ENCODE measurements around the gene EEF1B2. TPM values are rescaled to one million over a fixed set of nuclear protein-coding genes. Genes with fewer than 3 reads are reported as not detected.

Gene EEF1B2
- total RNA-seq, 1 experiment from 2014 or later = 523 TPM

DNA sequence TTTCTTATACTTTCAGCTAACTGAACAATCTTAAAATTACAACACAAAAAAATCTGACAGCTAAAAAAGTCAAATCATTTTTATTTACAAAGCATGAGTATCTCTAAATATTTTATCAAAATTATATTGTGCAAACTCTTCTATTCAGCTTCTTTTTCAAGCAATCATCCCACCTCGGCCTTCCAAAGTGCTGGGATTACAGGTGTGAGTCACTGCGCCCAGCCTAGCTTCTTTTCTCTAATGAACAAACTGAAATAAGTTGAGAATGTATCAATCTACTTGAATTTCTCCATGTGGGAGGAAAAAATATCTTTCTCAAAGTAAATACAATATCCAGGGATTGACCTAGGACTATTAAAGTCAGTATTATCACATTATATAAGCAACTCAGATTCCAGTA is 15.3 kb upstream of the EEF1B2 start:
- no TSS peak for BruUV-seq (replicated peaks)
- in situ Hi-C loops (cut with HindIII; ENCODE audit: low pct_unique_long_range_greater_than_20kb, low sequenced_read_pairs) = no loop called here
- ATAC-seq = no peak

DNA sequence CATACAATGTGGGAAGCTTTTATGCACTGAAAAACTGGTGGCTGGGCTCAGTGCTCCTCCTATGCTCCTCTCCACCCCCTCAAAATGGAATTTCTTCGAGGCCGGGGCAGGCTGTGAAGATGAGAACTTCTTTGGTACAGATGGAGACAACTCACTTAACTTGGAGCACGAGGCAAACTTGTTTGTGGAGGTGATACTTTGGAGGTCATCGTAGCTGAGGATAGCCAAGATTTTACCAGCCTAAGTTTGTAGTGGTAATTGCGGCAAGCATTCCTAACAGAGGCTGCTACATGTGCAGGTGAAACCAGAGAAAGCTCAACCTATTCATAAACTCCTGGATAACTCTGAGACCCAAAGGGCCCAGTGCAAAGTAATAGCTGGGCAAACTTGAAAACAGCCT is 14.0 kb upstream of the EEF1B2 start:
- peaks cover 53% of the 10 kb centered on the region for H3K36me3 ChIP-seq (ENCODE audit: control insufficient read depth, insufficient read depth, low read length)
- H3K4me1 ChIP-seq (ENCODE audit: control insufficient read depth, insufficient read depth, low read length) = no peaks in the 10 kb centered on the region
- H3K27me3 ChIP-seq (ENCODE audit: control insufficient read depth, insufficient read depth, low read length) = no peaks in the 10 kb centered on the region
- no peaks in the 10 kb centered on the region for H3K9me3 ChIP-seq (ENCODE audit: control insufficient read depth, insufficient read depth, low read depth, low read length)
- BruUV-seq (replicated peaks) = no TSS peak
- in situ Hi-C loops (cut with HindIII; ENCODE audit: low pct_unique_long_range_greater_than_20kb, low sequenced_read_pairs) = no loop called here
- TF ChIP-seq, protein P1, sequence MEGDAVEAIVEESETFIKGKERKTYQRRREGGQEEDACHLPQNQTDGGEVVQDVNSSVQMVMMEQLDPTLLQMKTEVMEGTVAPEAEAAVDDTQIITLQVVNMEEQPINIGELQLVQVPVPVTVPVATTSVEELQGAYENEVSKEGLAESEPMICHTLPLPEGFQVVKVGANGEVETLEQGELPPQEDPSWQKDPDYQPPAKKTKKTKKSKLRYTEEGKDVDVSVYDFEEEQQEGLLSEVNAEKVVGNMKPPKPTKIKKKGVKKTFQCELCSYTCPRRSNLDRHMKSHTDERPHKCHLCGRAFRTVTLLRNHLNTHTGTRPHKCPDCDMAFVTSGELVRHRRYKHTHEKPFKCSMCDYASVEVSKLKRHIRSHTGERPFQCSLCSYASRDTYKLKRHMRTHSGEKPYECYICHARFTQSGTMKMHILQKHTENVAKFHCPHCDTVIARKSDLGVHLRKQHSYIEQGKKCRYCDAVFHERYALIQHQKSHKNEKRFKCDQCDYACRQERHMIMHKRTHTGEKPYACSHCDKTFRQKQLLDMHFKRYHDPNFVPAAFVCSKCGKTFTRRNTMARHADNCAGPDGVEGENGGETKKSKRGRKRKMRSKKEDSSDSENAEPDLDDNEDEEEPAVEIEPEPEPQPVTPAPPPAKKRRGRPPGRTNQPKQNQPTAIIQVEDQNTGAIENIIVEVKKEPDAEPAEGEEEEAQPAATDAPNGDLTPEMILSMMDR (IDR thresholded peaks at IDR 0.05) = no peak
- no peak for TF ChIP-seq TCF7L2 (IDR thresholded peaks at IDR 0.05; ENCODE audit: low read depth, low read length)
- ChIA-PET CTCF (no interaction called here), POLR2A (no interaction called here)
- ATAC-seq (no peak), DNase-seq (ENCODE audit: low read depth, low spot score) (no peak)
- intact Hi-C loops (cut with micrococcal nuclease; ENCODE audit: unreplicated experiment) = no loop called here
- H3K4me3 ChIP-seq (ENCODE audit: low read depth in 2 of 2, low read length in 2 of 2) = no peak overlapping the region
- no peak overlapping the region for H3K27ac ChIP-seq (ENCODE audit: low read length)

More for the DNA sequence above, 15.3 kb upstream of the EEF1B2 start:
- Histone ChIP-seq H3K36me3 (ENCODE audit: control insufficient read depth, insufficient read depth, low read length) (peaks cover 49% of the 10 kb centered on the region), H3K4me3 (ENCODE audit: low read depth in 2 of 2, low read length in 2 of 2) (no peak overlapping the region), H3K4me1 (ENCODE audit: control insufficient read depth, insufficient read depth, low read length) (no peaks in the 10 kb centered on the region), H3K27ac (ENCODE audit: low read length) (no peak overlapping the region), H3K27me3 (ENCODE audit: control insufficient read depth, insufficient read depth, low read length) (no peaks in the 10 kb centered on the region), H3K9me3 (ENCODE audit: control insufficient read depth, insufficient read depth, low read depth, low read length) (no peaks in the 10 kb centered on the region)
- no peak for DNase-seq (ENCODE audit: low read depth, low spot score)
- ChIA-PET CTCF (no interaction called here), POLR2A (no interaction called here)
- intact Hi-C loops (cut with micrococcal nuclease; ENCODE audit: unreplicated experiment) = no loop called here
- no peak for TF ChIP-seq SIN3A (IDR thresholded peaks at IDR 0.05; ENCODE audit: borderline replicate concordance, insufficient read depth, low read depth, low read length)
- TF ChIP-seq, protein P1 (IDR thresholded peaks at IDR 0.05) = no peak
- no peak for TF ChIP-seq REST (IDR thresholded peaks at IDR 0.05; ENCODE audit: insufficient read depth in 1 of 2, low read depth in 2 of 2, low read length in 1 of 2)
- TF ChIP-seq TCF7L2 (IDR thresholded peaks at IDR 0.05; ENCODE audit: low read depth, low read length) = no peak
- TF ChIP-seq POLR2AphosphoS5 (IDR thresholded peaks at IDR 0.05; ENCODE audit: low read depth, low read length) = no peak

DNA sequence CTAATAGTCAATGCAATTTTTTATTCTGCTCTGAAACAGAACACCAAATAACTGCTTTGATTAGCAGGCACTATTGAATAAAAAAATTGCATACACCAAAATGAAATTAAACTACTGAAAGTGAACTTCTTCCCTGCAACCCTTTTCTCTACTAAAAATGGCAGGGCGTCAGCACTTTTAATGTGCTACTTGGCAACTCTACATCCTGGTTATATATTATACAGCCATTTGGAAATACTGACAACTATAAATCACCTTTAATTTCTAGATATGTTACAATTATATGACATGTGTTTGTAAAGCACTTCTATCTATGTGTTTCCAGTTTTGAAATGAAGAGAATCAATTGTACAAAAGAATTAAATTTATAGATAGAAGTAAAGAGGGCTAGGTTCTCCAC is 10.4 kb upstream of the EEF1B2 start:
- peaks cover 50% of the 10 kb centered on the region for H3K36me3 ChIP-seq (ENCODE audit: control insufficient read depth, insufficient read depth, low read length)
- intact Hi-C loops (cut with micrococcal nuclease; ENCODE audit: unreplicated experiment) = no loop called here
- H3K4me3 ChIP-seq (ENCODE audit: low read depth in 2 of 2, low read length in 2 of 2) = no peak overlapping the region
- POLR2A ChIA-PET = no interaction called here
- ATAC-seq (no peak), DNase-seq (ENCODE audit: low read depth, low spot score) (no peak)
- CTCF ChIA-PET = no interaction called here
- no peak overlapping the region for H3K27ac ChIP-seq (ENCODE audit: low read length)
- no peaks in the 10 kb centered on the region for H3K9me3 ChIP-seq (ENCODE audit: control insufficient read depth, insufficient read depth, low read depth, low read length)
- in situ Hi-C loops (cut with HindIII; ENCODE audit: low pct_unique_long_range_greater_than_20kb, low sequenced_read_pairs) = no loop called here
- TF ChIP-seq TCF7L2 (IDR thresholded peaks at IDR 0.05; ENCODE audit: low read depth, low read length) (no peak), REST (IDR thresholded peaks at IDR 0.05; ENCODE audit: insufficient read depth in 1 of 2, low read depth in 2 of 2, low read length in 1 of 2) (no peak), SIN3A (IDR thresholded peaks at IDR 0.05; ENCODE audit: borderline replicate concordance, insufficient read depth, low read depth, low read length) (no peak), POLR2AphosphoS5 (IDR thresholded peaks at IDR 0.05; ENCODE audit: low read depth, low read length) (no peak)
- TF ChIP-seq, protein P1 (IDR thresholded peaks at IDR 0.05) = no peak
- no TSS peak for BruUV-seq (replicated peaks)
- H3K4me1 ChIP-seq (ENCODE audit: control insufficient read depth, insufficient read depth, low read length) = no peaks in the 10 kb centered on the region
- no peaks in the 10 kb centered on the region for H3K27me3 ChIP-seq (ENCODE audit: control insufficient read depth, insufficient read depth, low read length)

All from Panc1 (cell line).